ENCODE measurements around the gene GULP1.

Gene GULP1

DNA sequence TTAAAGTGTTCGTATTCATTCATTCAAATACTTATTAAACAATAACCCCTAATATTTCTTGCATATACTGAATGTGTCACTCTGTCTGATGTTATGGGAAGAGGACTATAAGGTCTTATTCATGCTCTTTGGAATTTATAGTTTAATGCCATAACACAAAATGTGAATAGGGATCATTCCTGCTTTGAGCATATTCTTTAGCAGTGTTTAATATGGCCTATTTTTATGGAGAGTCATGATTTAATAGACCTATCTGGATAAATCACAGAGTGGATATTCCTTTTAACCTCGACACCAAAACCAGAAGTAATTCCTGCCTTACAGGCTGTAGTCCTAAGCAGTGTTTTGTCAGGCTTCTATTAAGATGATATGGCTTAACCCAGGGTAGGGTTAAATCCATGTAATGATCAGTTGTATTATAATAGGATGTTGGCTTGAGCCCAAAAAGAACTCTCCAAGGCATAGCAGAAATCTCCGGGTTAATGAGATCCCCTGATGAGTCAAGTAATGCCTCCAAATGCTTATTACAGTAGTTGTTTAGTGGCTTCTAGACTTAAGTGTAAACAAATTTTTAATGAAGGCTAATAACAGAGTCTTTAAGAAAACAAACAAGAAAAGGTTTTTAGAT is 54.3 kb downstream of the GULP1 start:
- TF ChIP-seq, protein P1, sequence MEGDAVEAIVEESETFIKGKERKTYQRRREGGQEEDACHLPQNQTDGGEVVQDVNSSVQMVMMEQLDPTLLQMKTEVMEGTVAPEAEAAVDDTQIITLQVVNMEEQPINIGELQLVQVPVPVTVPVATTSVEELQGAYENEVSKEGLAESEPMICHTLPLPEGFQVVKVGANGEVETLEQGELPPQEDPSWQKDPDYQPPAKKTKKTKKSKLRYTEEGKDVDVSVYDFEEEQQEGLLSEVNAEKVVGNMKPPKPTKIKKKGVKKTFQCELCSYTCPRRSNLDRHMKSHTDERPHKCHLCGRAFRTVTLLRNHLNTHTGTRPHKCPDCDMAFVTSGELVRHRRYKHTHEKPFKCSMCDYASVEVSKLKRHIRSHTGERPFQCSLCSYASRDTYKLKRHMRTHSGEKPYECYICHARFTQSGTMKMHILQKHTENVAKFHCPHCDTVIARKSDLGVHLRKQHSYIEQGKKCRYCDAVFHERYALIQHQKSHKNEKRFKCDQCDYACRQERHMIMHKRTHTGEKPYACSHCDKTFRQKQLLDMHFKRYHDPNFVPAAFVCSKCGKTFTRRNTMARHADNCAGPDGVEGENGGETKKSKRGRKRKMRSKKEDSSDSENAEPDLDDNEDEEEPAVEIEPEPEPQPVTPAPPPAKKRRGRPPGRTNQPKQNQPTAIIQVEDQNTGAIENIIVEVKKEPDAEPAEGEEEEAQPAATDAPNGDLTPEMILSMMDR (conservative IDR thresholded peaks at IDR 0.05; ENCODE audit: low read depth, low read length): no peak
- peak; percentile 79 for DNase-seq (ENCODE audit: low read depth)
- no peak overlapping the region for H3K4me3 ChIP-seq (ENCODE audit: low read length)

DNA sequence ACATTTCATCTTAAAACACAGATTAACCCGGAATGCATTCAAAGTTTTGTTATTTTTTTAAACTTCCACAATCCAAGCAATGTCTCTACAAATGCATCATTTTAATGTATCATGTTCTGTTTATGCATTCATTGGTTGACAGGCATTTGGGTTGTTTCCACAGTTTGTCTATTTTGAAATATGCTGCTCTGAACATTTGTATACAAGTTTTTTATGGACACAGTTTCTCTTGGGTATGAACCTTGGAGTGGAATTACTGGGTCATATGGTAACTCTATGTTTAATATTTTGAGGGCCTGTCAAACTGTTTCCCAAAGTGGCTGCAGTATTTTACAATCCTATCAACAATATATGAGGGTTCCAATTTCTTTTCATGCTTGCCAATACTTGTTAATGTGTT is 57.3 kb downstream of the GULP1 start:
- TF ChIP-seq, protein P1 (conservative IDR thresholded peaks at IDR 0.05; ENCODE audit: low read depth, low read length): no peak
- DNase-seq (ENCODE audit: low read depth): no peak
- no peak overlapping the region for H3K4me3 ChIP-seq (ENCODE audit: low read length)

DNA sequence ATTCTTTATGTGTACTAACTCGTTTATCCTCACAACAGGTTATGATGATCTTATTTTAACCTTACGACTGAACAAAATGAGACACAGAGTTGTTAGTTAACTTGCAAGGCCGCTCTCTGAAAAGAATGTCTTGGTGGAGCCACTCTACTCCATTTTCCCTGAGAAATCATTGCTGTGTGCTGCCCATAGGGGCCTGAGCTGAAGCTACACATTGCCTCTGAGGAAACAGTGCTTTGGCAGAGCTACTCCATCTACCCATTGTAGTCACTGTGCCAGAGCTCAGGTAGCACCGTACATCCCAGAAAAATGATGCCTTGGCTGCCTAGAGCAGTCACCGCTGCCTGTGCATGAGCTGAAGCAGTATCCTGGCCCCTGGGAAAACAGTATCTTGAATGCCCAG is 61.6 kb downstream of the GULP1 start:
- no peak for DNase-seq (ENCODE audit: low read depth)
- no peak overlapping the region for H3K4me3 ChIP-seq (ENCODE audit: low read length)
- TF ChIP-seq, protein P1 (conservative IDR thresholded peaks at IDR 0.05; ENCODE audit: low read depth, low read length): no peak

DNA sequence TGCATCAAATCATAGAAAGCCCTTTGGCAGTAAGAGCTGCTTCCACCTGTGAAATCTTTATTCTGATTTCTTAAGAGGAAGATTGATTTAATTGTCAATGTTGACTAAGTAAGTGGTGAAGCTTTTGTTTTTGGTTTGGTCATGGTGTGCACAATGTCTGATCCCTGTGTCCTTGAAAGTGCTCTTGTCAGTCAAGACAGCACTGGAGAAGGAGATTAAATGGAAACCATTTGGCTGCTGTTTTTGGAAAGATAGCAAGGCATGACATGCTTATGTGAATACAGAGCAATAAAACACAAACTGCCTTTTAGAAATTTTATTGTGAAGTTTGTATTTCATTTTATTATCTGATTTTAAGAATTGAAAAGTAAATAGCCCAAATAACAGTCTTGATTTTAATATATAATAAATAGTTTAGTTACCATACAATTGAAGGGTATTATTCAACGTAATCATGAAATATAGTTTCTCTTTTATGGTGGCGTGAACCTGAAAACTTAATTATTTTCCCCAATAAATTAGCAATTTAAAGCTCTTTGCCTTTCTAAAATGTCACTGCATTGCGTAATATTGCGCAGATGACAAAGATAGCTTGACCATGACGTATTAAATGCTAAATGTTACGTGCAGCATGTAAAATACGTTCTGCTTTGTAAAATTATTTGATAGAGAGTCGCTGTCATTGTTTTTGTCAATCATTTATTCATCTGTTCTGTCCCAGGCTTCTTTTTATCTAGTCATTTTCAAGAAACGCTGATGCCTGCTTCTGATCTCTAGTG is 69.0 kb downstream of the GULP1 start:
- no peak for DNase-seq (ENCODE audit: low read depth)
- no peak overlapping the region for H3K4me3 ChIP-seq (ENCODE audit: low read length)
- TF ChIP-seq, protein P1 (conservative IDR thresholded peaks at IDR 0.05; ENCODE audit: low read depth, low read length): no peak

DNA sequence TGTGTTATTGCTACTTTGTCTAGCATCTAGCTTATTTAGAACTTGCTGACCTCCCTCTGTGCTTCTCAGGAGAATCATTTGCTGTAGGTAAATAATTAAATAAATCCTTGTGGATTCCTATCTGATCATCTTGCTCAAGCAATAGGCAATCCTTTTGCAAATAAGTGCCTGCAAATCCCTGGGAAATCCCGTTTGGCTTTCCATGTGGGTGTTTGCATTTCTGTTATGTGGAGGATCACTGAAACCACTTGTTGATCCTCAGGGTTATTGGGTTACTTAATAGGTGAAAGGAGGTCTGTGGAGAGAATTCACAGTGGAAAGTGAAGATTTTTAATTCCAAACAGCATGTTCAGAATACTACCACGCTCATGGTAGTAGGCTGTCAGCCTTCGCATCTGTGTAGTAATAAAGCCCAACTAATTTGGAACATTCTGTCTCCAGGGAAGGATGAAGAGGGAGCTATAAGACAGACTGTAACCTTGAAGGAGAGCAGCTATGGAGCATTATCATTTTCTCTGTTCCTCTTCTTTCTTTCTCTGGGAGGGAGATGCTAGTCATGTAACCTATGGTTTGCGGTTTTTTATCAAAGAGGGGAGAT is 72.5 kb downstream of the GULP1 start:
- TF ChIP-seq, protein P1 (conservative IDR thresholded peaks at IDR 0.05; ENCODE audit: low read depth, low read length): no peak
- no peak for DNase-seq (ENCODE audit: low read depth)
- H3K4me3 ChIP-seq (ENCODE audit: low read length): no peak overlapping the region

DNA sequence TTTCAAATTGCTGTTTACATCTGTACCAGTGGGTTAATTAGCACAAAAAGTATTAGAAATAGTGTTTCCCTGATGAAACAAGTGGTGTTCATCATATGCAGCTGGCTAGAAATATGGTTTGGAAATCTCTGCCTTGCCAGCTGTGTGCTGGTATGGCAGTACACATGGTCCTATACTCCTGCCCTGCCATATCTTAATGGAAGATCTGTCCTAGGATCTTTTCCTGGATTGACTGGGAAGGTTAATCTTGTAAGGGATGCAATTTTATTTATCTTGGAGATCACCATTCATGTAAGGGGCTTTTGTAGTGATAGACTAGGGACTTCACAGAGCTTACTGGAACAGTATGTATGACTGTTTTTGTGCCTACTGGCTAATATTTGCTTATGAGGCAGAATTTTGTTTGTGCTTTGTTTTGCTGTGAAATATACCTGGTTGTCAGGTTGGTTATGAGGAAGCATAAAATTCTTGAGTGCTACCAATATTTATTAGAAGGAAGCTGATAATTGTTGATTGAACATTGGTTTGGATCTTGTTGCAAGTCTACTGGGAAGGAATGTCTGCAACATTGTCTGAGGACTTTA is 73.5 kb downstream of the GULP1 start:
- TF ChIP-seq, protein P1 (conservative IDR thresholded peaks at IDR 0.05; ENCODE audit: low read depth, low read length): no peak
- no peak for DNase-seq (ENCODE audit: low read depth)

More for the DNA sequence above, 73.5 kb downstream of the GULP1 start:
- H3K4me3 ChIP-seq (ENCODE audit: low read length): no peak overlapping the region
